HG03135 (cell line): ENCODE results near the gene FOXP3.
A peak's percentile ranks its signal among the peaks of the same experiment; 100 is the strongest.
"Not testable (repeated sequence)": the region's sequence is repeated elsewhere in the genome, so short reads cannot be mapped to it uniquely, and the experiment has no call there.

ENCODE experiments used
- ATAC-seq: cut with Tn5 transposase; IDR thresholded peaks from one replicate; pipeline ENCODE4 v1.9.1; 2021; ENCODE audit warnings: mild to moderate bottlenecking, moderate library complexity; ENCODE audit not compliant: unreplicated experiment

Gene FOXP3, protein sequence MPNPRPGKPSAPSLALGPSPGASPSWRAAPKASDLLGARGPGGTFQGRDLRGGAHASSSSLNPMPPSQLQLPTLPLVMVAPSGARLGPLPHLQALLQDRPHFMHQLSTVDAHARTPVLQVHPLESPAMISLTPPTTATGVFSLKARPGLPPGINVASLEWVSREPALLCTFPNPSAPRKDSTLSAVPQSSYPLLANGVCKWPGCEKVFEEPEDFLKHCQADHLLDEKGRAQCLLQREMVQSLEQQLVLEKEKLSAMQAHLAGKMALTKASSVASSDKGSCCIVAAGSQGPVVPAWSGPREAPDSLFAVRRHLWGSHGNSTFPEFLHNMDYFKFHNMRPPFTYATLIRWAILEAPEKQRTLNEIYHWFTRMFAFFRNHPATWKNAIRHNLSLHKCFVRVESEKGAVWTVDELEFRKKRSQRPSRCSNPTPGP

DNA sequence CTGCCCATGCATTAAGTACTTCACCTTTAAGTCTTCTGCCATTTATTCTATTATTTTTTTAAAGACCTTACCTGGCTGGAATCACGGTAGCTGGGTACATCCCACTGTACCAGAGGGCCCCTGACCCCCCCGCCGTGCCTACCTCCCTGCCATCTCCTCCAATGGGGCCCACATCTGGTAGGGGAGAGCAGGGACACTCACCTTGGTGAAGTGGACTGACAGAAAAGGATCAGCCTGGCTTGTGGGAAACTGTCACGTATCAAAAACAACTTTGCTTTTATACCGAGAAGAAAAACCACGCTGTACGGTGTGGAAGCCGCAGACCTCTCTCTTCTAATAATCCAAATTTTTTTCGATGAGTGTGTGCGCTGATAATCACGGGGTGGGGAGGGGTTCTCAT is at the start of gene FOXP3:
Gene FOXP3, minus strand, starts transcription at position 251 of the 400 bp plus-strand sequence. CDS start 6,205 bp downstream, outside the sequence.
- no peak for ATAC-seq

DNA sequence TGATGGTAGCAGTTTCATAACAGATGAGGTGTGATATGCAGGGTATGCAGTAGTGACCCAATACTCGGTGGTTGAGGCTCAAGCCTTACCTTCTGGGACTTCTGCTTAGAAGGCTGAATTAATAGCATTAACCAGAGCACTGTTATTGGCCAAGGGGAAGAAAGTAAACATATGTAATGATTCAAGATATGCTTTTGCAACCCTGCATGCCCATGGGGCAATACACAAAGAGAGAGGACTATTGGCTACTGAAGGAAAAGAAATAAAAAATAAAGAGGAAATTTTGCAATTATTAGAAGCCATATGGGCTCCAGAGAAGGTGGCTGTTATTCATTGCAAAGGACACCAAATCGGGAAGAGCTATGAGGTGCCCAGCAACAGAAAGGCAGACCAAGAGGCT is 47.7 kb upstream of the FOXP3 start:
- ATAC-seq: no peak

DNA sequence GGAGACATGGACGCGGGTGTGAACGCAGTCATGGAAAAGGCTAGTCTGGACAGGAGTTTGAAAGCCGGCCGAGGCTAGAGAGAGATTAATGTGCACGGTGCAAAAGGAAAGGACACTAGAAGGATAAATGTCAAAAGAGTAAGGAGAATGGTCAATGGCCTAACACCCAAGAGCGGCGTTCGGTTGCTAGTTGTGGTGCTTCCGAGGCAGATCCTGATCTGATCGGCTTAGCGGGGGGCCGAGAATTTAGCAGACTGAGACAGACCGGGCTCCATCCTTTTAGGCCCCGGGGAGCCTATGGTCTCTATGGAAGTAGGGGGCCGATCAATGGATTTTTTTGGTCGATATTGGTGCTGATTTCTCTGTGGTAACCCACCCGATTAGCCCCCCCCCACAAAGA is 45.9 kb upstream of the FOXP3 start:
- ATAC-seq: no peak

DNA sequence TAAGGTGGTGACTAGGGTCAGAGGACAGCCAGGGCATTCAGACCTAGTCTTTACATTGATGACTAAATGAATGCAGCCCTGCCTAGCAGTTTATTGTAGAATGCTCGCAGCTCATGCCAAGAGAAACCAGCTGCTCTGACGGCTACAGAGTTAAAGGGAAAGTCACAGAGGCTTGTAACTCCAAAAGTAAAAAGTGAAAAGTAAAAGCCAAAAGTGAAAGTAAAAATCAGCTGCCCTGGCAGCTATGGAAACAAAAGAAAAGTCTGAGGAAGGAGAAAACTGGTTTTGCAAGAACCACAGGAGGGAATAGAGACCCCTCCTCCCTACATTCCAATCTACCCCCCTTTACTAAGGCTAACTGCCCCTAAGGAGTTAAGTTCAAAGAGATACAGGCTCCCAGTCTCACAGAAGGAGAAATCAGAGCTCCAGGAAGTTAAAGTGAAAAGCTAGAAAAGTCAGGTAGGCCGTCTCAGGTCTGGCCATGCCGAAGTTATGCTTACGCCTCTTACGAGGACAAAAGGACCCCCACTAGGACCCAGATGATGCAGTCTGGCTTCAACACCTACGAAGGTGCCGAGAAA is 45.0 kb upstream of the FOXP3 start:
- no peak for ATAC-seq

DNA sequence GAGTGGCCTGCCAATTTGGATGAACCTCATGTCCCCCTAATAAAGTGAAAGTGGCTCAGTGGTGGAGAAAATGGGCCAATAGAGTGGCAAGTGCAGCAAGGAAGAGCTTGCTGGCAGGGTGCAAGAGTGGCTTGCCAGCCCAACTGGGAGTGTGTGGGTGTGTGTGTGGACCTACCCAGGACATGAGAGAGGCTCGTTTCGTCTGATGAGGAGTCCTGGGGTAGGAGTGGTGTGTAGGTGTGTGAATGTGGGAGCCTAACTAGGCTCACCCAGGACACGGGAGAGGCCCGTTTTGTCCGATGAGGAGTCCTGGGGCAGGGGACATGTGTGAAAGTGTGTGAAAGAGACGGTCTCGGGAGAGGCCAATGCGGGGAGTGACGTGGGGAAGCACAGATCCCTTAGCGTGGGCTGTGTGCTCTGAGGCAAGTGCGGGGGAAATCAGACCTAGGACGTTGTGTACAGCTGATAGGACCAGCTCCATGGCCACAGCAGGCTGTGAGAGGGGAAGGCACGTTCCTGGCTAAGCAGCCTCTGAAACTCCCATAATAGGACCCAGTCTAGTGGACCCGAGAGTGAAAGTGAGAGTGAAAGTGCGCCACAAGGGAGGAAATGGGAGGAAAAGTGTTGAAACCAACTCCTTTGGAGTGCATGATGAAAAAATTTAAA is 44.2 kb upstream of the FOXP3 start:
- no peak for ATAC-seq

DNA sequence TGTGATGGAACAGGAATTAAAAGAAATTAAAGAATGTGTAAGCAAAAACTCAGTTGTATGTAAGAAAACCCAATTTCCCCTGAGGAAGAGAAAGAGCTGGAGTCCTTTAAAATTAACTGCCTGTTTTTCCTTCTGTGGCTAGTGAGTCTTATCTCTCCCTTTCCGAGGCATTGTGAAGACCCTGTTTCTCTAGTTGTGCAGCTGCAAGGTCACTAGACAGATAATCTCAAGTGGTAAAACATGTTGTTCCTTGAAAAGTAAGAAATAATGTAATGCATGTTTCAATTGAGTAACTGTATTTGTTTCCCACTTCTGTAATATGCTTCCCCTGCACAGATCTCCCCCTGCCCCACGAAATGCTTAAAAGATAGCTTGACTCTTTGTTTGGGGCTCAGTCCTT is 43.3 kb upstream of the FOXP3 start:
- not testable (repeated sequence) for ATAC-seq

DNA sequence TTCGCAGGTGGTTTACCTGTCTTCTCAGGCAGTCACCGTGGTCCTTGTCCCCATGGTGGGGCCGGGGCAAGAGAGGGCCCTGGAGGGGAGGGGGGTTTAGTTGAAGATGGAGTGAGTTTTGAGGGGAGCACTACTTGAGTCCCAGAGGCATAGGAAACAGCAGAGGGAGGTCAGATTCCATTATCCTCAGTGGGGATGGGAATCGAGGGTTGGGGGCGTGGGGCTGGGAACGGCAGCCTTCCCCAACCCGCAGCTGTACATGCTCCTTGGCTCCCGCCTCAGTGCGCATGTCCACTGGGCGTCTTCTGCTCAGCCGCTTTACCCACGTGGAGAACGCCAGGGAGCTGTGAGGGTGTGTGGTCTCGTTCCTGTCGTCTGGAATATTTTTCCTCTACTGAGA is 38.8 kb upstream of the FOXP3 start, which contains the start of gene GAGE10:
Gene GAGE10, plus strand, starts transcription at position 301 of the 400 bp plus-strand sequence. CDS start 1,214 bp downstream, outside the sequence.
- no peak for ATAC-seq

DNA sequence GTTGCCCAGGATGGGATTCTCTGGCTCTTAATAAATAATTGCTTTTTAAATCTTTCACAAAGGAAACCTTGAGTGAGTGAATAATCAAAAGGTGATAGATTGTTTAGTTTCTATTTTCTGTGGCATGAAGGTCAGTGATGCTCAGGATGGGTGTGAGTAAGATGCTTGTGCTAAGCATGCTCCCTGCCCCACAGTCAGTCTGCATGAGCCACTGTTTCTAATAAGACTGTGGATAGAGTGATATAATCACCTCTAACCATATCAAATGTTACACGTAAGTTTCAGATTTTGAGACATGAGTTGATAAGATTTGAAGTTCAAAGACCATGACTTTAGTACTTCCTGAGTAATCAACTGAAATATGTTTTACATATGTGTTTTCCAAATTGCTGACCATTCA is 36.2 kb upstream of the FOXP3 start:
- ATAC-seq: no peak

DNA sequence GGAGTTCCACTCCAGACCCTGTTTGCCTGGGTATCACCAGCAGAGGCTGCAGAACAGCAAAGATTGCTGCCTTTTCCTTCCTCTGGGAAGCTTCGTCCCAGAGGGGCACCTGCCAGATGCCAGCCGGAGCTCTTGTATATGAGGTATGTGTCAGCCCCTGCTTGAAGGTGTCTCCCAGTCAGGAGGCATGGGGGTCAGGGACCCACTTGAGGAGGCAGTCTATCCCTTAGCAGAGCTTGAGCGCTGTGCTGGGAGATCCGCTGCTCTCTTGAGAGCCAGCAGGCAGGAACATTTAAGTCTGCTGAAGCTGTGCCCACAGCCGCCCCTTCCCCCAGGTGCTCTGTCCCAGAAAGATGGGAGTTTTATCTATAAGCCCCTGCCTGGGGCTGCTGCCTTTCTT is 34.8 kb upstream of the FOXP3 start:
- ATAC-seq: not testable (repeated sequence)

DNA sequence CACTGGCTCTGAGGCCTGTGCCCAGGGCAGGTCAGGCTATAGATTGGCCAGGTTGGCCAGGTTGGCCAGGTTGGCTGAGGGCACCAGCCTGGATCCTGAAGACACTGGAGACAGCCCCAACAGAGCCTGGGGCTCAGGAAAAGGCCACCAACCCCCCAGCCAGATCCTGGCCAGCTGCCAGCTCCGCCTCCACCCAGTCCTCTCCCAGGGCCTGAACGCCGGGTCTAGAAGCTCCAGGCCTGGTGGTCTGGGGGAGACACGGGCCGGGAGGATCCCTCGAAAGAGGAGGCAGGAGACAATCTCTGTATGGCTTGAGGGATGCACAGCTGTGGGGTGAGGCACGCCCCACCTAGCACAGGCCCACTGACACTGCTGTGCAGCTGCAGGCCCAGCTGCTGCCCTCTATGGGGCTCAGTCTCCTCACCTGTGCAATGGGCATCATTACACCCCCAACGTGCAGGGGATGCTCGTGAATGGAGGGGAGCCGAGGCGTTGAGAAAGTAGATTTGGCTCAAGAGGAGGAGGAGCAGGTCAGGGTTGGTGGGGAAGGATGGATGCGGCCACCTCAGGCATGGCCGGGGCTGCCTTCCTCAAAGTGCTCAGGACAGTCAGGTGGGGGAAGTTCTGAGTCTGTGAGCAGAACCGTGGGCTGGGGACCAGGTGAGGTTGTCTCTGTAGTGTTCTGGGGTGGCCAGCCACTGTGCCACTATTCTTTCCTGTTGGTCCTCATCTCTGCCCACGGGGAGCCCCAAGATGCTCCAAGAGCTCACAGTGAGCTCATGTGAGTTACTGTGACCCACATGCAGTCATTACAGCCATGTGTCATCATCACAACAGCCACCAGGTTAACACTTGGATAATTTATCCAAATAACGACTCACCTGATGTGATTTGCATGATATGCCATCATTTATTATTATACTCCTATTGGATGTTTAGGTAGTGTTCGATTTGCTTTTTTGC is 28.2 kb upstream of the FOXP3 start:
- ATAC-seq: no peak

DNA sequence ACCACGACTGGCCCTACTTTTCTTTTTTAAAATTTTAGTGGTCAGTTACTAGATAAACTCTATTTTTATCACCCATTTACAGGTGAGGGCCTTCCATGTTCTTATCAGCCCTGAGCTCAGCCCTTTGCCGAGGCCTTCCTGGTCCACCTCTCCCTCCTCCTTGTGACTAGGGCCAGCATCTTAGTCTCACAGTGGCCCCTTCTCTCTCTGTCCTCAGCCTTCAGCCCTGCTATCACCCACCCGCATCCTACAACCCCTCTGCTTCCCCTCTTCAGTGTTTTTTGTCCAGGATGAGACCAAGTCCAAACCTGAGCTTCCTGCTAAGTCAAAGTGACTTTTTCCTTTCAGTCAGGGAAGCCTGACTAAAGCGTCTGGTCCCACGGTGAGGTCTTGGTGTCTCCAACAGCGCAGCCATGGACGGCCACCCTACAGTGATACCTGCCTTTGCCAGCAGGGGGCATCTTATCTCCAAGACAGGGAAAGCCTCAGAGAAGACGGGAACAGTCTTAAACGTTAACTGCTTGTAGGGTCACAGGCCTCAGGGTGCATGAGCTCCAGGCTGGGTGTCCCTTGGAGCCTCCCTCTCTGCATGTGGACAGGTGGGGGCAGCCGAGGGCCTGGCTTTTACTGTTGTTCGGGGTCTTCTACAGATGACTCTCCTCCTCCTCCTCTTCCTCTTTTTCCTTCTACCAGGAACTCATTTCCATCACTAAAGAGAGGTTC is 27.3 kb upstream of the FOXP3 start:
- ATAC-seq: peak; percentile 74

DNA sequence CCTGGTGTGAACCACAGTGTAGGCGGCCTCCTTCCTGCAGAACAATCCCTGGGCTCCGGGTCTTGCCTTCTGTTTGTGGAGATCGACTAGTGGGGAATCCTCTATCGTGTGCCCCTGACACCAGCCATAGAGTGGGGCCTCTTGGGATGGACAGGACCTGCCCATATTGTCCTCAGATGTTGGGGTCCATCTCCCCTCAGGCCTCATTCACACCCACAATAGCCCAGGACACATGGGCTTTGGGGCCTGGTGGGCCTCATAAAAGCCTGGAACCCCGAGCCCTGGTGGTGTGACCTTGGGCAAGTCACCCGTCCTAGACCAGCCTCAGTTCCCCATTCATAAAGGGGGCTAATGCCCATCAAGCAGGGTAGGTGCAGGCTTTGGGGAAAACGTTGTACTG is 25.7 kb upstream of the FOXP3 start:
- ATAC-seq: no peak

DNA sequence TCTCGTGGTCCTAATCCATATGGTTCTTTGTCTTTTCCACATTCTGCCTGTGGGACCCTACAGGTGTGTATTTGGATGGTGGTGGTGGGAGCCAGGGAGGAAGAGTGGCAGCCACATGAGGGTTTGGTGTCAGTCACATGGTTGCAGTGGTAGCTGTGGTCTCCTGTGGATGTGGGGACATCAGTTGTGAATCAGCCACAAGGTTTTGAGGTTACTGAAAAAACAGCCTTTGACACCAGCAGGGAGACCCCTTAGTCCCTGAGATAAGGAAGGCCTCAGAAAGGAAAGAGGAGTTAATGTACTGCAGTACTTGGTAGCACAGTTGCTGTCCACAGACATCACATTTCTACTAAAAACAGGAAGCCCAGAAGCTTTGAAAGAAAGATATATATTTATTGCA is 23.2 kb upstream of the FOXP3 start:
- no peak for ATAC-seq

DNA sequence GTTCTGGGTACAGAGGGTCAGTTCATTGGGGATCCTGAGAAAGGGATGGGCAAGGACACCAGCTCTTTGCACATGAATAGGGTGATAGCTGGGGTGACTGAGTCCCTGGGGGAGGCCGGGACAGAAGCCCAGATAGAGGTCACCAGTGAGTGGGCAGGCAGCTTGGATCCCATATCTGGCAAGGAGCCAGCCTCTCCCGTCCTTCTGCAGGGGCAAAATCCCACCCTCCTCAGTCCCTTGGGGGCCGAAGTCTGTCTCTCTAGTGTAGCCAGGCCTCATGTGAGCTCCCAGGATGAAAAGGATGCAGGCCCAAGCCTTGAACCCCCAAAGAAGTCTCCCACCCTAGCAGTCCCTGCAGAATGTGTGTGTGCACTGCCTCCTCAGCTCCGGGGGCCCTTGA is 22.1 kb upstream of the FOXP3 start:
- ATAC-seq: no peak

DNA sequence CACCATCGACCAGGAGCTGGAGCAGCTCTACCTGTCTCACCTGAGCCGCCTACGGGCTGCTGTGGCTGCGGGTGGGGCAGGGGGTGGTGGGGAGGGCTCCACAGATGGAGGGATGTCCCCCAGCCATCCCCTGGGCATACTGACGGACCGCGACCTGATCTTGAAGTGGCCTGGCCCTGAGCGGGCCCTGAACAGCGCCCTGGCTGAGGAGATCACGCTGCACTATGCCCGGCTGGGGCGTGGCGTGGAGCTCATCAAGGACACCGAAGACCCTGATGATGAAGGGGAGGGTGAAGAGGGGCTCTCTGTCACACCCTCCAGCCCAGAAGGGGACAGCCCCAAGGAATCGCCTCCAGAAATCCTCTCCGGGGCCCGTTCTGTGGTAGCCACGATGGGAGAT is 21.6 kb upstream of the FOXP3 start:
- no peak for ATAC-seq

DNA sequence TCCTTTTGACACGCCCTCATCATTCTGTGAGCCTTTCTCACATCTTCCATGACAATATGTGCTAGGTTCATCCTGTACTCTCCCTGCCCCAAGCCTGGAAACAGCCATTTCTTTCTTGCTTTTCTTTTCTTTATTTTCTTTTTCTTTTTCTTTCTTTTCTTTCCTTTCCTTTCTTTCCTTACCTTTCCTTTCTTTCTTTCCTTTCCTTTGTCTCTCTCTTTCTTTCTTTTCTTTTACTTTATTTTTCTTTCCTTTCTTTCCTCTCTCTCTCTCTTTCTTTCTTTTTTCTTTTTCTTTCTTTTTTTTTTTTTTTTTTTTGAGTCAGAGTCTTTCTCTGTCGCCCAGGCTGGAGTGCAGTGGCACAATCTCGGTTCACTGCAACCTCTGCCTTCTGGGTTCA is 19.7 kb upstream of the FOXP3 start:
- no peak for ATAC-seq

DNA sequence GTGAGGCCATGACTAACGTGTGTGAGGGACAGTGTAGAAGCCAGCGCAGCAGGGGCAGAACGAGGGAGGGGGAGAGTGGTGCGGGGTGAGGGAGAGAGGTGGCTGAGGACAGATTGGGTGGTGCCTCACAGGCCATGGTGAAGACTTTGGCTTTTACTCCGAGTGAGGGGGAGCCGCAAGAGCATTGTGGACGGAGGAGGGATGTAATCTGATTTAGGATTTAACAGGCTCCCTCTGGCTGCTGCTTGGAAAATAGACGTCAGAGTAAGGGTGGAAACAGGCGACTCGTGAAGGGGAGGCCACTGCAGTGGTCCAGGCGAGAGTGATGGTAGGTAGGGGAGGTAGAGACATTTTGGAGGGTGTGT is 18.1 kb upstream of the FOXP3 start:
- ATAC-seq: no peak

DNA sequence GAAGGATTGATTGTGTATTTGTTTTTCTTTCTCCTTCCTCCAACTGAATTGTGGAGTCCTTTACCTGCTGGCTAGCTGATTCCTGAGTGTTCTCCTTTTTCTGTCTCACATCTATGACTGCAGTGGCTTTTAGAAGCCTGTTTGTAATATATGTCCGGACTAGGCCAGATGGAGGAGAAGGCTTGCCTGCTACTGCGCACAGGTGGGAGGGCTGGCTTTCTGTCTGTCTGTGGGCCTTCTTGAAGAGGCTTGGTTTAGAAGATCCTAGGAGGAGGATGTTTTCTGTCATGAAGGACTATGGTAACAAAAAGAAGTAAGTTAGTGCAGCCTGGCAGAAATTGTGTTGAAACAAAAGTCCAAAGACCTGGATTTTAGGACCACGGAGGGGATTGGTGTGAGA is 13.6 kb upstream of the FOXP3 start:
- ATAC-seq: no peak

DNA sequence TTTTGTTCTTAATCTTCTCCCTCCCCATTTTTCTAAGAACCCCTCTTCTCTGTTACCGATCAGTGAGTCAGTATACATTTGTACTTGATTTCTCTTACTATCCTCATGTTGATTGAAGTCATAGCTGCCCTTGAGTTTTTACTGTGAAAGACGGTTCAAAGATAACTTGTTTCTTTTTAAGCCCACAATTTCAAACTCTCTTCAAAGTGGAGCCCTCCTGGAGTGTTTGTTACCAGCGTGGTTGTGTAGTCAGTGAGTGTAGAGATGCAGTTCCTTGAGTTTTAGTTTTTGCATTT is 13.0 kb upstream of the FOXP3 start:
- ATAC-seq: no peak
